Thyroid gland (tissue), 4 donors: ENCODE measurements around the gene LGR6.

Experiments
- POLR2A ChIP-seq, 2 donors: fragments of 450-650 bp; IDR thresholded peaks; one replicate each; pipeline ENCODE4 v1.6.1; 2017; ENCODE audit warnings: antibody characterized with exemption in 2 of 2, mild to moderate bottlenecking in 2 of 2, moderate library complexity in 1 of 2
- TF ChIP-seq, protein P1 (sequence below), 6 experiments: fragments of 200-600 bp in 3 of 6; fragments of 450-650 bp in 3 of 6; sonication (generic) in 3 of 6; IDR thresholded peaks; one replicate each; pipeline ENCODE4 v1.5.1; 2016 to 2019; ENCODE audit warnings: antibody characterized with exemption in 6 of 6, mild to moderate bottlenecking in 2 of 6, inconsistent platforms in 1 of 6, moderate library complexity in 1 of 6

DNA sequence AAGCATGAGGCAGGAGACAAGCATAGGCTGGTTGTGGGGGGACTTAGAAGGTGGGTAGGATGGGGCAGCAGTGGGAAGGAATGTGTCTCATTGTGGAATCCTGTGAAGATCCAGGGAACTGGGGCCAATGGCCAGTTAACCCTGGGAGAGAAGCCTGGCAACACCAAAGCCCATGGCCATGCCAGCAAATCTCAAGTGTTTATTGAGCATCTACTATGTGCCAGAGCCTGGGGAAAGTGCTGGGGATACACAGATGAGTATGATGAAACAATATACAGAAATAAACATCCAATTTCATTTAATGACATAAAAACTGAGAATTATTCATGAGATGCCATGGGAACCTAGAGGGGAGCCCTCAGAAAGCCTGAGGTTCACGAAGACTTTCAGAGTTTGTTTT is 17.4 kb downstream of the LGR6 start:
- TF ChIP-seq, protein P1, sequence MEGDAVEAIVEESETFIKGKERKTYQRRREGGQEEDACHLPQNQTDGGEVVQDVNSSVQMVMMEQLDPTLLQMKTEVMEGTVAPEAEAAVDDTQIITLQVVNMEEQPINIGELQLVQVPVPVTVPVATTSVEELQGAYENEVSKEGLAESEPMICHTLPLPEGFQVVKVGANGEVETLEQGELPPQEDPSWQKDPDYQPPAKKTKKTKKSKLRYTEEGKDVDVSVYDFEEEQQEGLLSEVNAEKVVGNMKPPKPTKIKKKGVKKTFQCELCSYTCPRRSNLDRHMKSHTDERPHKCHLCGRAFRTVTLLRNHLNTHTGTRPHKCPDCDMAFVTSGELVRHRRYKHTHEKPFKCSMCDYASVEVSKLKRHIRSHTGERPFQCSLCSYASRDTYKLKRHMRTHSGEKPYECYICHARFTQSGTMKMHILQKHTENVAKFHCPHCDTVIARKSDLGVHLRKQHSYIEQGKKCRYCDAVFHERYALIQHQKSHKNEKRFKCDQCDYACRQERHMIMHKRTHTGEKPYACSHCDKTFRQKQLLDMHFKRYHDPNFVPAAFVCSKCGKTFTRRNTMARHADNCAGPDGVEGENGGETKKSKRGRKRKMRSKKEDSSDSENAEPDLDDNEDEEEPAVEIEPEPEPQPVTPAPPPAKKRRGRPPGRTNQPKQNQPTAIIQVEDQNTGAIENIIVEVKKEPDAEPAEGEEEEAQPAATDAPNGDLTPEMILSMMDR (IDR thresholded peaks at IDR 0.05): no peak
- no peak for TF ChIP-seq POLR2A (IDR thresholded peaks at IDR 0.05)
